ENCODE results near the gene FIGLA.
"Not testable (repeated sequence)": the region's sequence is repeated elsewhere in the genome, so short reads cannot be mapped to it uniquely, and the experiment has no call there.

The FIGLA gene

GRCh38 chr2:70807102-70807827, 16.8 kb upstream of the FIGLA start:
- no peak for DNase-seq

- no peak for DNase-seq
These were observed 16.2 kb upstream of the FIGLA start for GRCh38 chr2:70806620-70807019.

GRCh38 chr2:70806013-70806412, 15.6 kb upstream of the FIGLA start:
- DNase-seq = no peak

- no peak for DNase-seq
These were observed 11.3 kb upstream of the FIGLA start for GRCh38 chr2:70801607-70802263.

- no peak for DNase-seq
These were observed 9.3 kb upstream of the FIGLA start for GRCh38 chr2:70799706-70800105.

- not testable (repeated sequence) for DNase-seq
These were observed 7.6 kb upstream of the FIGLA start for GRCh38 chr2:70797996-70798395.

- DNase-seq = no peak
These were observed 7.1 kb upstream of the FIGLA start for GRCh38 chr2:70797506-70797905.

GRCh38 chr2:70796262-70796661, 5.8 kb upstream of the FIGLA start:
- DNase-seq = no peak

- no peak for DNase-seq
These were observed 4.9 kb upstream of the FIGLA start for GRCh38 chr2:70795164-70795995.

- DNase-seq = no peak
These were observed 3.0 kb upstream of the FIGLA start for GRCh38 chr2:70793450-70793849.

- peak; percentile 67 for DNase-seq
These were observed 923 bp downstream of the FIGLA start for GRCh38 chr2:70789304-70790135.

GRCh38 chr2:70785137-70785911, 5.1 kb downstream of the FIGLA start:
- DNase-seq = peak in 1 of 2 donors; percentile 12

- no peak for DNase-seq
These were observed 6.1 kb downstream of the FIGLA start for GRCh38 chr2:70784320-70784719.

- DNase-seq = no peak
These were observed 10.4 kb downstream of the FIGLA start for GRCh38 chr2:70779911-70780545.

- no peak for DNase-seq
These were observed 11.0 kb downstream of the FIGLA start for GRCh38 chr2:70779491-70779890.

- DNase-seq = no peak
These were observed 11.8 kb downstream of the FIGLA start for GRCh38 chr2:70778676-70779075.

- DNase-seq = no peak
These were observed 13.0 kb downstream of the FIGLA start for GRCh38 chr2:70777450-70777849.

- no peak for DNase-seq
These were observed 14.2 kb downstream of the FIGLA start for GRCh38 chr2:70776266-70776665.

GRCh38 chr2:70775141-70775540, 15.3 kb downstream of the FIGLA start:
- no peak for DNase-seq

- DNase-seq = no peak
These were observed 17.8 kb downstream of the FIGLA start for GRCh38 chr2:70772486-70773155.

- DNase-seq = no peak
These were observed 19.0 kb downstream of the FIGLA start for GRCh38 chr2:70771446-70771845.
